ENCODE data around the gene ZEB2.

Gene ZEB2

GRCh38 chr2:144411473-144411872, 108.4 kb downstream of the ZEB2 start:
- no peak overlapping the region for H3K9ac ChIP-seq (ENCODE audit: low read depth, low read length)
- no peaks in the 10 kb centered on the region for H3K9me3 ChIP-seq (ENCODE audit: insufficient read depth, low read length, severe bottlenecking)
- H3K27ac ChIP-seq (ENCODE audit: low read length), result no peak overlapping the region
- H3K4me2 ChIP-seq (ENCODE audit: insufficient read depth, low read length), result no peak overlapping the region
- H3K4me3 ChIP-seq (ENCODE audit: low read depth in 1 of 2, low read length in 2 of 2), result no peak overlapping the region
- no peaks in the 10 kb centered on the region for H3K79me2 ChIP-seq (ENCODE audit: insufficient read depth, low read length)
- no peaks in the 10 kb centered on the region for H3K27me3 ChIP-seq (ENCODE audit: insufficient read depth, low read length, poor library complexity)
- DNase-seq, result no peak
- no peaks in the 10 kb centered on the region for H4K20me1 ChIP-seq (ENCODE audit: insufficient read depth, low read length)
- no peak overlapping the region for H2AFZ ChIP-seq (ENCODE audit: low read depth, low read length)
- H3K36me3 ChIP-seq (ENCODE audit: insufficient read depth, low read length), result no peaks in the 10 kb centered on the region; the same call in 1 of the 2 replicates
- ATAC-seq (ENCODE audit: insufficient read depth, low read depth), result no peak
- TF ChIP-seq, protein P1, sequence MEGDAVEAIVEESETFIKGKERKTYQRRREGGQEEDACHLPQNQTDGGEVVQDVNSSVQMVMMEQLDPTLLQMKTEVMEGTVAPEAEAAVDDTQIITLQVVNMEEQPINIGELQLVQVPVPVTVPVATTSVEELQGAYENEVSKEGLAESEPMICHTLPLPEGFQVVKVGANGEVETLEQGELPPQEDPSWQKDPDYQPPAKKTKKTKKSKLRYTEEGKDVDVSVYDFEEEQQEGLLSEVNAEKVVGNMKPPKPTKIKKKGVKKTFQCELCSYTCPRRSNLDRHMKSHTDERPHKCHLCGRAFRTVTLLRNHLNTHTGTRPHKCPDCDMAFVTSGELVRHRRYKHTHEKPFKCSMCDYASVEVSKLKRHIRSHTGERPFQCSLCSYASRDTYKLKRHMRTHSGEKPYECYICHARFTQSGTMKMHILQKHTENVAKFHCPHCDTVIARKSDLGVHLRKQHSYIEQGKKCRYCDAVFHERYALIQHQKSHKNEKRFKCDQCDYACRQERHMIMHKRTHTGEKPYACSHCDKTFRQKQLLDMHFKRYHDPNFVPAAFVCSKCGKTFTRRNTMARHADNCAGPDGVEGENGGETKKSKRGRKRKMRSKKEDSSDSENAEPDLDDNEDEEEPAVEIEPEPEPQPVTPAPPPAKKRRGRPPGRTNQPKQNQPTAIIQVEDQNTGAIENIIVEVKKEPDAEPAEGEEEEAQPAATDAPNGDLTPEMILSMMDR (IDR thresholded peaks at IDR 0.05; ENCODE audit: borderline replicate concordance, extremely low read depth, low read length, poor library complexity, severe bottlenecking), result no peak
- TF ChIP-seq EZH2 (IDR thresholded peaks at IDR 0.05; ENCODE audit: borderline replicate concordance, low read depth, low read length, severe bottlenecking), result no peak
- no peaks in the 10 kb centered on the region for H3K4me1 ChIP-seq (ENCODE audit: insufficient read depth, low read length)

DNA sequence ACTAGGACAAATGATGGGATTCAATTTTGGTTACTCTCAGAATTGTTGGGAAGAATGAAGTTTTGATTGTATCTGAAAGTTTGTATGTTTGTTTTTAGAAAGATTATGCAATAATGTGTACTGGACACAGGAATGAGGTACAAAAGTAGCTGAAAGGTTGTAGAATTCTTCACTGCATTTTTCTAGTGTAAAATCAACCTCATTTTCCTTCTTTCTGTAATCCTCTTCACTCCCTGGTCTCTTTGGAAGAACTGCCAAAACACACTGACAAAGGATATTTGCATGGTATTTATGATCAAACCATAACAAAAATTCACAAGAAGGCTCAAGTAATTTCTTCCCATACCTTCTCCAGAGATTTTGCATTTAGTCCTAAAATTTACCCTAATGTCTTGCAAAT, 110.7 kb downstream of the ZEB2 start:
- DNase-seq (no peak), ATAC-seq (ENCODE audit: insufficient read depth, low read depth) (no peak)
- Histone ChIP-seq H3K36me3 (ENCODE audit: insufficient read depth, low read length) (no peaks in the 10 kb centered on the region; the same call in 1 of the 2 replicates), H3K9ac (ENCODE audit: low read depth, low read length) (no peak overlapping the region), H4K20me1 (ENCODE audit: insufficient read depth, low read length) (no peaks in the 10 kb centered on the region), H3K4me3 (ENCODE audit: low read depth in 1 of 2, low read length in 2 of 2) (no peak overlapping the region), H2AFZ (ENCODE audit: low read depth, low read length) (no peak overlapping the region), H3K9me3 (ENCODE audit: insufficient read depth, low read length, severe bottlenecking) (no peaks in the 10 kb centered on the region), H3K4me2 (ENCODE audit: insufficient read depth, low read length) (no peak overlapping the region), H3K4me1 (ENCODE audit: insufficient read depth, low read length) (no peaks in the 10 kb centered on the region), H3K27ac (ENCODE audit: low read length) (no peak overlapping the region), H3K79me2 (ENCODE audit: insufficient read depth, low read length) (no peaks in the 10 kb centered on the region), H3K27me3 (ENCODE audit: insufficient read depth, low read length, poor library complexity) (no peaks in the 10 kb centered on the region)
- no peak for TF ChIP-seq EZH2 (IDR thresholded peaks at IDR 0.05; ENCODE audit: borderline replicate concordance, low read depth, low read length, severe bottlenecking)
- TF ChIP-seq, protein P1 (IDR thresholded peaks at IDR 0.05; ENCODE audit: borderline replicate concordance, extremely low read depth, low read length, poor library complexity, severe bottlenecking), result no peak

DNA sequence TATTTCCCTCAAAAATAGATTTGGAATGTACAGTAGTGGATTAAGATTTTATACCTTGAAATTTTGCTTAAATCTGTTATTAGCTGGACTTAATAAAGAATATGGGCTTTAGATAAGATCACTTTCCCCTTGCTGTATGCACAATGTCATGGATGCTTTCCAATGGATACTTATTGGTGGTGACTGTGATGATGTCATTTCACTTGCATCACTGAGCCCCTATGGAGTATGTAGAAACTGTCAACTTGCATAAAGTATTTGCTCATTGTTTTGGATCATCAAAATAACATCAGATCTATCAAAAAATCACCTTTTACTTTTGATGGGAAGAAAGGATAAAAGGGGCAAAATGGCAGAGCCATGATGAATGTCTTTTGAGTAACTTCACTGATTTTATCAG, 112.7 kb downstream of the ZEB2 start:
- no peaks in the 10 kb centered on the region for H3K79me2 ChIP-seq (ENCODE audit: insufficient read depth, low read length)
- H3K4me1 ChIP-seq (ENCODE audit: insufficient read depth, low read length), result no peaks in the 10 kb centered on the region
- ATAC-seq (ENCODE audit: insufficient read depth, low read depth) (no peak), DNase-seq (no peak)
- no peaks in the 10 kb centered on the region for H3K27me3 ChIP-seq (ENCODE audit: insufficient read depth, low read length, poor library complexity)
- H3K9ac ChIP-seq (ENCODE audit: low read depth, low read length), result no peak overlapping the region
- peaks cover 6% of the 10 kb centered on the region; the same call in 1 of the 2 replicates for H3K36me3 ChIP-seq (ENCODE audit: insufficient read depth, low read length)
- H3K4me3 ChIP-seq (ENCODE audit: low read depth in 1 of 2, low read length in 2 of 2), result no peak overlapping the region
- H2AFZ ChIP-seq (ENCODE audit: low read depth, low read length), result no peak overlapping the region
- no peaks in the 10 kb centered on the region for H4K20me1 ChIP-seq (ENCODE audit: insufficient read depth, low read length)
- no peak overlapping the region for H3K4me2 ChIP-seq (ENCODE audit: insufficient read depth, low read length)
- H3K9me3 ChIP-seq (ENCODE audit: insufficient read depth, low read length, severe bottlenecking), result no peaks in the 10 kb centered on the region
- TF ChIP-seq EZH2 (IDR thresholded peaks at IDR 0.05; ENCODE audit: borderline replicate concordance, low read depth, low read length, severe bottlenecking), result no peak
- TF ChIP-seq, protein P1 (IDR thresholded peaks at IDR 0.05; ENCODE audit: borderline replicate concordance, extremely low read depth, low read length, poor library complexity, severe bottlenecking), result no peak
- H3K27ac ChIP-seq (ENCODE audit: low read length), result no peak overlapping the region
